ENCODE data around the gene RHOH. TPM values are rescaled to one million over a fixed set of nuclear protein-coding genes. Genes with fewer than 3 reads are reported as not detected.

The RHOH gene
- total and polyA plus RNA-seq, 9 of the 15 experiments (the other 6 are each of a cell fraction or from before 2014, with no cell fraction given), result 14.3 to 37.7 (median 23.2) TPM

GRCh38 chr4:40264497-40264896 lies 67.7 kb downstream of the RHOH start:
- H3K27ac ChIP-seq (ENCODE audit: extremely low read depth, low read depth, low read length), result no peak overlapping the region
- H4K20me1 ChIP-seq (replicated peaks; ENCODE audit: control insufficient read depth, insufficient read depth, low read length), result no peaks in the 10 kb centered on the region
- ChIA-PET POLR2A (interaction anchor here (0.7 to 1.1 kb wide), 3 partner anchors 24 to 813 kb away, joined by 3 to 5 read pairs (median 3); no protein-coding TSS in a partner anchor), CTCF (ENCODE audit: low intra/inter-chr PET ratio) (no interaction called here)
- no peak overlapping the region for H3K4me2 ChIP-seq (ENCODE audit: insufficient read depth, low read length)
- H3K79me2 ChIP-seq (ENCODE audit: control insufficient read depth, insufficient read depth, low read length), result no peaks in the 10 kb centered on the region
- DNase-seq (ENCODE audit: extremely low read depth in 1 of 4, low spot score in 3 of 4) (no peak), FAIRE-seq (no peak), ATAC-seq (no peak)
- no peak overlapping the region for H3K4me3 ChIP-seq
- H3K27me3 ChIP-seq (ENCODE audit: control insufficient read depth in 2 of 2, insufficient read depth in 2 of 2, low read length in 2 of 2), result no peaks in the 10 kb centered on the region
- intact Hi-C loops (cut with micrococcal nuclease), result no loop called here
- H2AFZ ChIP-seq (ENCODE audit: low read depth, low read length), result no peak overlapping the region
- no TSS peak for BruUV-seq (replicated peaks)
- in situ Hi-C loops (cut with MboI), result no loop called here
- no peak overlapping the region for H3K9ac ChIP-seq (ENCODE audit: insufficient read depth in 1 of 2, low read depth in 2 of 2, low read length in 2 of 2)
- WGBS (ENCODE audit: insufficient coverage, low coverage, missing lambda C conversion rate), result 54% methylated on average over 6 of the region's 6 CpGs
- H3K36me3 ChIP-seq (ENCODE audit: control insufficient read depth, insufficient read depth, low read length), result no peaks in the 10 kb centered on the region
- H3K9me1 ChIP-seq (ENCODE audit: control insufficient read depth, insufficient read depth, low read length), result no peaks in the 10 kb centered on the region
- H3K4me1 ChIP-seq (replicated peaks in 1 of 2; ENCODE audit: control insufficient read depth in 2 of 2, insufficient read depth in 2 of 2, low read length in 2 of 2), result peaks cover 10 to 19% of the 10 kb centered on the region in 2 experiments
- no peaks in the 10 kb centered on the region for H3K9me3 ChIP-seq (replicated peaks; ENCODE audit: control insufficient read depth, insufficient read depth, low read depth, low read length)
- TF ChIP-seq TRIM25 (IDR thresholded peaks at IDR 0.05; ENCODE audit: borderline replicate concordance), result no peak
- no peak for TF ChIP-seq TEAD2 (tag; IDR thresholded peaks at IDR 0.05)
- TF ChIP-seq COPS2 (conservative IDR thresholded peaks at IDR 0.05), result no peak
- no peak for TF ChIP-seq ESRRA (IDR thresholded peaks at IDR 0.05; ENCODE audit: borderline replicate concordance, low read depth)
- TF ChIP-seq LARP7 (IDR thresholded peaks at IDR 0.05), result no peak
- TF ChIP-seq, protein P1, sequence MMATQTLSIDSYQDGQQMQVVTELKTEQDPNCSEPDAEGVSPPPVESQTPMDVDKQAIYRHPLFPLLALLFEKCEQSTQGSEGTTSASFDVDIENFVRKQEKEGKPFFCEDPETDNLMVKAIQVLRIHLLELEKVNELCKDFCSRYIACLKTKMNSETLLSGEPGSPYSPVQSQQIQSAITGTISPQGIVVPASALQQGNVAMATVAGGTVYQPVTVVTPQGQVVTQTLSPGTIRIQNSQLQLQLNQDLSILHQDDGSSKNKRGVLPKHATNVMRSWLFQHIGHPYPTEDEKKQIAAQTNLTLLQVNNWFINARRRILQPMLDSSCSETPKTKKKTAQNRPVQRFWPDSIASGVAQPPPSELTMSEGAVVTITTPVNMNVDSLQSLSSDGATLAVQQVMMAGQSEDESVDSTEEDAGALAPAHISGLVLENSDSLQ (IDR thresholded peaks at IDR 0.05), result no peak
- TF ChIP-seq MAFK (IDR thresholded peaks at IDR 0.05; ENCODE audit: low read length), result peak; percentile 57
- TF ChIP-seq NFIX (CRISPR knock-in tag; IDR thresholded peaks at IDR 0.05; ENCODE audit: low read depth), result no peak
- no peak for TF ChIP-seq ZNF146 (CRISPR knock-in tag; IDR thresholded peaks at IDR 0.05; ENCODE audit: unreplicated experiment)
- no peak for TF ChIP-seq FOXA3 (CRISPR knock-in tag; conservative IDR thresholded peaks at IDR 0.05 in 1 of 2, IDR thresholded peaks at IDR 0.05 in 1 of 2)
- TF ChIP-seq SETDB1 (IDR thresholded peaks at IDR 0.05; ENCODE audit: low read length), result no peak
- TF ChIP-seq FOXA1 (IDR thresholded peaks at IDR 0.05; ENCODE audit: borderline replicate concordance), result no peak
- TF ChIP-seq, protein P2, sequence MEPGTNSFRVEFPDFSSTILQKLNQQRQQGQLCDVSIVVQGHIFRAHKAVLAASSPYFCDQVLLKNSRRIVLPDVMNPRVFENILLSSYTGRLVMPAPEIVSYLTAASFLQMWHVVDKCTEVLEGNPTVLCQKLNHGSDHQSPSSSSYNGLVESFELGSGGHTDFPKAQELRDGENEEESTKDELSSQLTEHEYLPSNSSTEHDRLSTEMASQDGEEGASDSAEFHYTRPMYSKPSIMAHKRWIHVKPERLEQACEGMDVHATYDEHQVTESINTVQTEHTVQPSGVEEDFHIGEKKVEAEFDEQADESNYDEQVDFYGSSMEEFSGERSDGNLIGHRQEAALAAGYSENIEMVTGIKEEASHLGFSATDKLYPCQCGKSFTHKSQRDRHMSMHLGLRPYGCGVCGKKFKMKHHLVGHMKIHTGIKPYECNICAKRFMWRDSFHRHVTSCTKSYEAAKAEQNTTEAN (CRISPR knock-in tag; IDR thresholded peaks at IDR 0.05), result no peak
- TF ChIP-seq JUN (IDR thresholded peaks at IDR 0.05; ENCODE audit: borderline replicate concordance, low read depth, low read length), result peak; percentile 69
- TF ChIP-seq JUN (CRISPR knock-in tag; IDR thresholded peaks at IDR 0.05; ENCODE audit: borderline replicate concordance), result no peak
- no peak for TF ChIP-seq ZNF75A (CRISPR knock-in tag; IDR thresholded peaks at IDR 0.05)
- no peak for TF ChIP-seq MLLT1 (IDR thresholded peaks at IDR 0.05)
- TF ChIP-seq KLF6 (CRISPR knock-in tag; IDR thresholded peaks at IDR 0.05; ENCODE audit: borderline replicate concordance), result no peak

Measured in K562 (cell line).